HCT116 (cell line): ENCODE measurements around the gene PRR14. TPM values are rescaled to one million over a fixed set of nuclear protein-coding genes. Genes with fewer than 3 reads are reported as not detected.

Source experiments
- ATAC-seq: fragments of 200-7000 bp; cut with Tn5 transposase; 2 replicates; pipeline ENCODE4 v1.9.1; 2020; ENCODE audit warnings: mild to moderate bottlenecking, moderate library complexity
- BruUV-seq: library from RNA; stranded (reverse); fragments of 400-500 nt; replicated peaks from 2 replicates; lab custom pipeline; 2021; lab: Mats Ljungman, UMichigan
- CTCF ChIA-PET: fragments of 300-600 bp; sonication (Branson Sonifier 250); formaldehyde crosslinking; loops from one replicate; lab custom pipeline; 2021; ENCODE audit warnings: antibody characterized with exemption; lab: Charles Lee
- POLR2A ChIA-PET: fragments of 300-600, 350-600 bp; sonication (Branson Sonifier 250); formaldehyde crosslinking; loops from one replicate; lab custom pipeline; 2021; ENCODE audit warnings: antibody characterized with exemption; lab: Charles Lee
- RAD21 ChIA-PET, 2 experiments: fragments of 300-600 bp; sonication (Branson Sonifier 250); formaldehyde crosslinking; loops; one replicate each; lab custom pipeline; 2023; ENCODE audit warnings: low total read pairs in 2 of 2; ENCODE audit not compliant: uncharacterized antibody in 2 of 2, unreplicated experiment in 2 of 2, low non-redundant PET in 1 of 2; lab: Charles Lee
- DNase-seq: peaks from one replicate; pipeline ENCODE4 v3.0.0-alpha.2; 2010; ENCODE audit warnings: low read depth, low spot score
- H2AFZ ChIP-seq: fragments of 200-600 bp; shearing (Covaris generic), sonication (generic); 2 replicates; pipeline ENCODE4 v1.6.1; 2017; ENCODE audit warnings: low read depth, mixed run types, mixed read lengths, antibody characterized with exemption, low read length; ENCODE audit not compliant: poor library complexity, severe bottlenecking
- H3K27ac ChIP-seq: 2 replicates; pipeline ENCODE4 v1.5.1; 2012; ENCODE audit warnings: low read depth, low read length
- H3K27me3 ChIP-seq: fragments of 200-600 bp; sonication (generic); 2 replicates; pipeline ENCODE4 v1.6.1; 2016; ENCODE audit warnings: mixed run types, low read length, mixed read lengths; ENCODE audit not compliant: insufficient read depth
- H3K36me3 ChIP-seq, 2 experiments: fragments of 200-500 bp in 1 of 2; fragments of 200-600 bp in 1 of 2; sonication (Bioruptor generic) in 1 of 2; sonication (generic) in 1 of 2; 2 replicates each; pipeline versions ENCODE4 v1.5.1 to v1.6.1; 2014 to 2016; ENCODE audit warnings: low read length in 2 of 2, inconsistent platforms in 1 of 2, mixed read lengths in 1 of 2, mixed run types in 1 of 2; ENCODE audit not compliant: insufficient read depth in 2 of 2, control insufficient read depth in 1 of 2
- H3K4me1 ChIP-seq, 2 experiments: fragments of 200-600 bp in 1 of 2; sonication (generic) in 1 of 2; 2 replicates each; pipeline versions ENCODE4 v1.5.1 to v1.6.1; 2012 to 2017; ENCODE audit warnings: low read length in 2 of 2, inconsistent platforms in 1 of 2, mild to moderate bottlenecking in 1 of 2, mixed read lengths in 1 of 2, mixed run types in 1 of 2, moderate library complexity in 1 of 2; ENCODE audit not compliant: insufficient read depth in 2 of 2, control insufficient read depth in 1 of 2
- H3K4me2 ChIP-seq: fragments of 200-600 bp; sonication (generic); 2 replicates; pipeline ENCODE4 v1.6.1; 2017; ENCODE audit warnings: mixed run types, low read length, mixed read lengths
- H3K4me3 ChIP-seq, 2 experiments: fragments of 200-600 bp in 1 of 2; sonication (generic) in 1 of 2; replicated peaks in 1 of 2; 2 replicates each; pipeline ENCODE4 v1.5.1; 2011 to 2016; ENCODE audit warnings: low read length in 2 of 2, control low read depth in 1 of 2, low read depth in 1 of 2, mild to moderate bottlenecking in 1 of 2, mixed read lengths in 1 of 2, mixed run types in 1 of 2
- H3K79me2 ChIP-seq: fragments of 200-600 bp; sonication (generic); 2 replicates; pipeline ENCODE4 v1.6.1; 2017; ENCODE audit warnings: mild to moderate bottlenecking, mixed run types, low read length, moderate library complexity, mixed read lengths; ENCODE audit not compliant: insufficient read depth
- H3K9ac ChIP-seq: fragments of 200-600 bp; sonication (generic); 2 replicates; pipeline ENCODE4 v1.6.1; 2016; ENCODE audit warnings: low read length, mixed read lengths
- H3K9me2 ChIP-seq: fragments of 200-600 bp; sonication (generic), shearing (Covaris generic); 2 replicates; pipeline ENCODE4 v1.6.1; 2017; ENCODE audit warnings: mixed run types, mild to moderate bottlenecking, moderate library complexity; ENCODE audit not compliant: insufficient read depth
- H3K9me3 ChIP-seq, 2 experiments: fragments of 200-500 bp in 1 of 2; fragments of 200-600 bp in 1 of 2; sonication (Bioruptor generic) in 1 of 2; sonication (generic) in 1 of 2; 2 replicates each; pipeline ENCODE4 v1.6.1; 2014 to 2017; ENCODE audit warnings: low read length in 2 of 2, mixed read lengths in 2 of 2, inconsistent platforms in 1 of 2, low read depth in 1 of 2, mild to moderate bottlenecking in 1 of 2, mixed run types in 1 of 2, moderate library complexity in 1 of 2; ENCODE audit not compliant: control insufficient read depth in 1 of 2, insufficient read depth in 1 of 2
- H4K20me1 ChIP-seq: fragments of 200-600 bp; sonication (generic), shearing (Covaris generic); 2 replicates; pipeline ENCODE4 v1.6.1; 2017; ENCODE audit warnings: mixed run types, mild to moderate bottlenecking, moderate library complexity; ENCODE audit not compliant: insufficient read depth
- ATF3 ChIP-seq: IDR thresholded peaks from 2 replicates; pipeline ENCODE4 v1.6.1; 2012
- CBX3 ChIP-seq: IDR thresholded peaks from 2 replicates; pipeline ENCODE4 v1.6.1; 2012; ENCODE audit warnings: low read depth
- CEBPB ChIP-seq: IDR thresholded peaks from 2 replicates; pipeline ENCODE4 v1.6.1; 2012; ENCODE audit warnings: low read depth
- ELF1 ChIP-seq: IDR thresholded peaks from 2 replicates; pipeline ENCODE4 v1.6.1; 2012; ENCODE audit warnings: low read depth, borderline replicate concordance
- EZH2phosphoT487 ChIP-seq: fragments of 200-600 bp; IDR thresholded peaks from 2 replicates; pipeline ENCODE4 v1.6.1; 2018; ENCODE audit warnings: antibody characterized with exemption, borderline replicate concordance
- FOSL1 ChIP-seq: IDR thresholded peaks from 2 replicates; pipeline ENCODE4 v1.6.1; 2012; ENCODE audit warnings: low read depth
- JUND ChIP-seq: IDR thresholded peaks from 2 replicates; pipeline ENCODE4 v1.6.1; 2012
- MAX ChIP-seq: IDR thresholded peaks from 2 replicates; pipeline ENCODE4 v1.6.1; 2012
- POLR2A ChIP-seq: IDR thresholded peaks from 2 replicates; pipeline ENCODE4 v1.7.0; 2011; ENCODE audit warnings: borderline replicate concordance; ENCODE audit not compliant: insufficient read depth, insufficient read length; ENCODE audit errors: extremely low read depth
- POLR2AphosphoS5 ChIP-seq: IDR thresholded peaks from 2 replicates; pipeline ENCODE4 v1.6.1; 2011; ENCODE audit warnings: mild to moderate bottlenecking, low read depth, low read length, moderate library complexity
- REST ChIP-seq: IDR thresholded peaks from 2 replicates; pipeline ENCODE4 v1.6.1; 2012; ENCODE audit warnings: low read depth
- SIN3A ChIP-seq: IDR thresholded peaks from 2 replicates; pipeline ENCODE4 v1.6.1; 2012; ENCODE audit warnings: low read depth
- SP1 ChIP-seq: IDR thresholded peaks from 2 replicates; pipeline ENCODE4 v1.6.1; 2012; ENCODE audit warnings: low read depth
- SRF ChIP-seq: IDR thresholded peaks from 2 replicates; pipeline ENCODE4 v1.6.1; 2012; ENCODE audit warnings: low read depth
- TCF7L2 ChIP-seq: IDR thresholded peaks from 2 replicates; pipeline ENCODE4 v1.7.0; 2011; ENCODE audit warnings: borderline replicate concordance, inconsistent platforms; ENCODE audit not compliant: insufficient read depth, insufficient read length; ENCODE audit errors: extremely low read depth
- YY1 ChIP-seq: IDR thresholded peaks from 2 replicates; pipeline ENCODE4 v1.6.1; 2011; ENCODE audit warnings: low read length, low read depth, moderate library complexity, mild to moderate bottlenecking; ENCODE audit not compliant: insufficient replicate concordance; ENCODE audit errors: extremely low read depth
- ZFX ChIP-seq: fragments of 450-650 bp; IDR thresholded peaks from 2 replicates; pipeline ENCODE4 v1.6.1; 2017
- ZNF274 ChIP-seq: fragments of 200-500 bp; sonication (Bioruptor generic); IDR thresholded peaks from 2 replicates; pipeline ENCODE4 v1.6.1; 2014; ENCODE audit warnings: mild to moderate bottlenecking, low read depth, low read length, inconsistent platforms
- intact Hi-C: fragments of 100-400 bp; cut with micrococcal nuclease; formaldehyde crosslinking; loops from 2 replicates; pipeline ENCODE4 v1.10.0; 2022
- total RNA-seq: library from RNA; stranded (reverse); gene quantifications from one replicate; pipeline ENCODE4 v1.2.1, GENCODE V29; 2021; ENCODE audit not compliant: unreplicated experiment

The PRR14 gene
- total RNA-seq, 1 experiment from 2014 or later = 56.2 TPM

- H2AFZ ChIP-seq = no peak overlapping the region
- H3K9me3 ChIP-seq = no peaks in the 10 kb centered on the region
- no peaks in the 10 kb centered on the region for H3K36me3 ChIP-seq
- H3K4me3 ChIP-seq = no peak overlapping the region
- CTCF ChIA-PET = no interaction called here
- BruUV-seq = no TSS peak
- no peak overlapping the region for H3K9ac ChIP-seq
- H3K4me1 ChIP-seq = no peaks in the 10 kb centered on the region
- H4K20me1 ChIP-seq = no peaks in the 10 kb centered on the region
- TF ChIP-seq YY1 = no peak
- TF ChIP-seq SIN3A = no peak
- no peak for TF ChIP-seq POLR2AphosphoS5
- TF ChIP-seq ELF1 = no peak
- TF ChIP-seq SP1 = no peak
- no peak for TF ChIP-seq EZH2phosphoT487
- TF ChIP-seq ZNF274 = no peak
- TF ChIP-seq CBX3 = no peak
- TF ChIP-seq JUND = no peak
- TF ChIP-seq TCF7L2 = no peak
- no peak for TF ChIP-seq ATF3
- no peak for TF ChIP-seq REST
- TF ChIP-seq FOSL1 = no peak
- TF ChIP-seq CEBPB = no peak
- no peak for TF ChIP-seq MAX
- no peak for TF ChIP-seq SRF
- TF ChIP-seq POLR2A = no peak
- TF ChIP-seq ZFX = no peak
- RAD21 ChIA-PET = no interaction called here
- H3K27me3 ChIP-seq = no peaks in the 10 kb centered on the region
- no peaks in the 10 kb centered on the region for H3K79me2 ChIP-seq
- no peak overlapping the region for H3K4me2 ChIP-seq
- POLR2A ChIA-PET = interaction anchor here (0.6 kb wide), 1 partner anchor 180 kb away, joined by 3 read pairs; no protein-coding TSS in a partner anchor
- no peak overlapping the region for H3K27ac ChIP-seq
- DNase-seq = no peak
- ATAC-seq = no peak
- H3K9me2 ChIP-seq = no peaks in the 10 kb centered on the region
- intact Hi-C loops = no loop called here
Observed at GRCh38 chr16:30677931-30678585, 27.3 kb downstream of the PRR14 start.
